RWPE1 (cell line): ENCODE measurements around the gene PPIA.
"Not testable (repeated sequence)": the region's sequence is repeated elsewhere in the genome, so short reads cannot be mapped to it uniquely, and the experiment has no call there.

ENCODE experiments used
- CTCF ChIA-PET: fragments of 350-600 bp; sonication (Branson Sonifier 250); formaldehyde crosslinking; extraction: SDS; loops from one replicate; lab custom pipeline; 2021; lab: Yijun Ruan, JAX
- POLR2A ChIA-PET: fragments of 400-600 bp; formaldehyde crosslinking; extraction: SDS; loops from one replicate; lab custom pipeline; 2020; ENCODE audit warnings: antibody characterized with exemption; ENCODE audit not compliant: low non-redundant PET; lab: Yijun Ruan, JAX
- DNase-seq: peaks from one replicate; pipeline ENCODE4 v3.0.0; 2012; ENCODE audit warnings: low spot score
- H3K27ac ChIP-seq: fragments of 450-650 bp; 2 replicates; pipeline ENCODE4 v1.5.1; 2017
- CTCF ChIP-seq: fragments of 450-650 bp; conservative IDR thresholded peaks from 2 replicates; pipeline ENCODE4 v1.5.1; 2017; ENCODE audit warnings: low read depth, mild to moderate bottlenecking

Gene PPIA

GRCh38 chr7:44784364-44784763 lies 12.1 kb upstream of the PPIA start:
- POLR2A ChIA-PET: no interaction called here
- CTCF ChIA-PET: no interaction called here
- DNase-seq: no peak
- H3K27ac ChIP-seq: no peak overlapping the region
- TF ChIP-seq CTCF: no peak

- DNase-seq, POLR2A ChIA-PET, H3K27ac ChIP-seq, CTCF ChIA-PET: not testable (repeated sequence)
Measured at GRCh38 chr7:44785218-44785617, 11.3 kb upstream of the PPIA start.

DNA sequence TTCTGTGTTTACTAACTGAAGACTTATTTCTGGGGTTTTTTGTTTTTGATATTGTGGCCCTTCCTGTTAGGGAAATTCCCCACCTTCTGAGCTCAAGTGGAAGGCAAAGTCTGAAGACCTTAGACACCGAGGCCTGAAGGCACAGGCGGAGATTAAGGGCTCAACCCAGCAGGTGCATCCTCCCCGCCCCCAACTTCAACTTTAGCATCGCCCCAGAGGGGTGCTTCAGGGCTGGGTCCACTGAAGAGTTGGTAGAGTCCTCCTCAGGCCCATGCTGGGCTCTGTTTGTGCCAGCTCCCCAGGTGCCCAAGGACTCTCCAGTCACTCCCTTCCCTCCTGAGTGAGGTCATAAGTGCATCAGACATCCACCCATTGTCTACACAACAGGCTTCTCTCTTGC lies 9.4 kb upstream of the PPIA start:
- no peak for DNase-seq
- ChIA-PET CTCF (no interaction called here), POLR2A (no interaction called here)
- TF ChIP-seq CTCF: no peak
- H3K27ac ChIP-seq: no peak overlapping the region

GRCh38 chr7:44787762-44788161 lies 8.7 kb upstream of the PPIA start:
- ChIA-PET POLR2A (no interaction called here), CTCF (no interaction called here)
- H3K27ac ChIP-seq: no peak overlapping the region
- no peak for DNase-seq
- no peak for TF ChIP-seq CTCF

GRCh38 chr7:44789990-44790389 lies 6.5 kb upstream of the PPIA start:
- TF ChIP-seq CTCF: no peak
- CTCF ChIA-PET: no interaction called here
- POLR2A ChIA-PET: no interaction called here

GRCh38 chr7:44791278-44792219 lies 4.9 kb upstream of the PPIA start:
- POLR2A ChIA-PET: interaction anchor here (0.5 to 0.6 kb wide), 2 partner anchors 27 to 1275 kb away, joined by 3 read pairs; no protein-coding TSS in a partner anchor
- no peak overlapping the region for H3K27ac ChIP-seq
- CTCF ChIA-PET: no interaction called here
- no peak for TF ChIP-seq CTCF
- DNase-seq: no peak

More at GRCh38 chr7:44789990-44790389, 6.5 kb upstream of the PPIA start:
- H3K27ac ChIP-seq: no peak overlapping the region
- no peak for DNase-seq

- no peak for DNase-seq
- ChIA-PET CTCF (no interaction called here), POLR2A (no interaction called here)
- no peak for TF ChIP-seq CTCF
- no peak overlapping the region for H3K27ac ChIP-seq
Measured at GRCh38 chr7:44793919-44794318, 2.6 kb upstream of the PPIA start.
